Measurements from ENCODE around the gene NUDT8. TPM values are rescaled to one million over a fixed set of nuclear protein-coding genes. Genes with fewer than 3 reads are reported as not detected.

NUDT8 gene
- total and polyA plus RNA-seq, 2 of the 8 experiments (the other 6 are each of a cell fraction or from before 2014, with no cell fraction given), result 7.2 to 8.3 TPM

- H3K79me1 ChIP-seq (ENCODE audit: low read depth, low read length), result no peaks in the 10 kb centered on the region
- H3K56ac ChIP-seq (replicated peaks; ENCODE audit: insufficient read length, low read depth, low read length), result no peak overlapping the region
- H3K36me3 ChIP-seq (ENCODE audit: control insufficient read depth in 2 of 4, insufficient read depth in 4 of 4, low read length in 3 of 4), result no peaks in the 10 kb centered on the region
- H3K23ac ChIP-seq (ENCODE audit: insufficient read length), result no peak overlapping the region
- no peak overlapping the region for H4K5ac ChIP-seq (ENCODE audit: insufficient read length, low read depth, low read length)
- H3K27me3 ChIP-seq (replicated peaks in 1 of 4; ENCODE audit: control insufficient read depth in 3 of 4, extremely low read depth in 1 of 4, insufficient read depth in 3 of 4, low read length in 3 of 4), result no peaks in the 10 kb centered on the region
- no peak overlapping the region for H3K27ac ChIP-seq (ENCODE audit: low read depth, low read length)
- H2AK5ac ChIP-seq (ENCODE audit: low read depth, low read length), result no peak overlapping the region
- no peak overlapping the region for H3K18ac ChIP-seq (ENCODE audit: extremely low read depth, low read length)
- H4K8ac ChIP-seq (ENCODE audit: extremely low read depth, insufficient read depth, low read length), result no peak overlapping the region
- FAIRE-seq (no peak), DNase-seq (ENCODE audit: low read depth in 1 of 2, low spot score in 2 of 2) (no peak)
- H3K9me3 ChIP-seq (ENCODE audit: insufficient read depth in 2 of 2, low read depth in 1 of 2, low read length in 1 of 2), result no peaks in the 10 kb centered on the region
- H3K14ac ChIP-seq (ENCODE audit: insufficient read length), result no peak overlapping the region
- no peak overlapping the region for H3K4me3 ChIP-seq (ENCODE audit: extremely low read depth in 1 of 4, insufficient read depth in 2 of 4, low read depth in 3 of 4, low read length in 4 of 4)
- H2BK120ac ChIP-seq (replicated peaks; ENCODE audit: low read depth, low read length), result no peak overlapping the region
- no peak overlapping the region for H2AFZ ChIP-seq (ENCODE audit: low read length)
- H2BK5ac ChIP-seq (ENCODE audit: low read depth, low read length), result no peak overlapping the region
- no peak overlapping the region for H2BK12ac ChIP-seq (ENCODE audit: low read depth, low read length)
- no peaks in the 10 kb centered on the region for H3K4me1 ChIP-seq (replicated peaks in 1 of 4; ENCODE audit: control insufficient read depth in 3 of 4, insufficient read depth in 4 of 4, low read length in 3 of 4)
- ChIA-PET POLR2A (ENCODE audit: partially characterized antibody) (interaction anchor here (0.7 kb wide), 1 partner anchor 16 kb away, joined by 3 read pairs; no protein-coding TSS in a partner anchor), CTCF (ENCODE audit: partially characterized antibody) (interaction anchor here (0.9 to 4.4 kb wide), 5 partner anchors 9 to 36 kb away, joined by 3 to 29 read pairs (median 3); partner anchors contain the start of genes ALDH3B2 and TBX10)
- H3K9ac ChIP-seq (replicated peaks in 1 of 4; ENCODE audit: extremely low read depth in 1 of 4, low read depth in 3 of 4, low read length in 3 of 4), result no peak overlapping the region
- H3K4me2 ChIP-seq (ENCODE audit: insufficient read depth in 1 of 2, low read depth in 2 of 2, low read length in 2 of 2), result no peak overlapping the region
- 88% methylated on average over 21 of the region's 33 CpGs; no CpG with 5 or more reads in 1 of the 2 experiments for WGBS, 2 experiments (ENCODE audit: extremely low coverage in 1 of 2, insufficient coverage in 1 of 2, insufficient read length in 1 of 2, insufficient replicate concordance in 2 of 2, low coverage in 1 of 2, low lambda C conversion rate in 2 of 2, missing lambda C conversion rate in 1 of 2)
- H3K4ac ChIP-seq (replicated peaks; ENCODE audit: insufficient read length, low read depth, low read length), result no peak overlapping the region
- no peaks in the 10 kb centered on the region for H3K79me2 ChIP-seq (ENCODE audit: control insufficient read depth in 1 of 2, insufficient read depth in 2 of 2, low read length in 2 of 2)
- no peak overlapping the region for H4K91ac ChIP-seq (replicated peaks; ENCODE audit: insufficient read length, low read length)
- peaks cover 11% of the 10 kb centered on the region; the same call in 1 of the 2 replicates for H3K23me2 ChIP-seq (ENCODE audit: low read depth, low read length)
- H4K20me1 ChIP-seq (replicated peaks in 1 of 2; ENCODE audit: control insufficient read depth in 1 of 2, insufficient read depth in 2 of 2, low read length in 2 of 2), result peaks cover 0 to 2% of the 10 kb centered on the region in 2 experiments
- no peak overlapping the region for H2BK20ac ChIP-seq (ENCODE audit: low read length)
- no peak overlapping the region for H2BK15ac ChIP-seq (ENCODE audit: low read length)
- TF ChIP-seq TBP (IDR thresholded peaks at IDR 0.05; ENCODE audit: low read depth, low read length) (no peak), BCL11A (IDR thresholded peaks at IDR 0.05; ENCODE audit: low read depth in 2 of 2, low read length in 2 of 2) (no peak), CHD1 (IDR thresholded peaks at IDR 0.05; ENCODE audit: low read depth, low read length) (no peak), CHD2 (IDR thresholded peaks at IDR 0.05; ENCODE audit: low read length) (no peak)
Observed at GRCh38 chr11:67664696-67665540, 35.2 kb upstream of the NUDT8 start.
